Coronary artery (tissue), 2 donors: ENCODE data around the gene PPME1.
A peak's percentile ranks its signal among the peaks of the same experiment; 100 is the strongest.

Source experiments
- DNase-seq: peaks from one replicate; pipeline ENCODE4 v3.0.0-alpha.2; 2017; ENCODE audit warnings: low spot score
- H3K27ac ChIP-seq, 2 donors: fragments of 200-600 bp; sonication (generic); one replicate each; pipeline ENCODE4 v1.5.1; 2016 to 2019
- H3K4me3 ChIP-seq: fragments of 200-600 bp; sonication (generic); 2 replicates; pipeline ENCODE4 v1.5.1; 2016; ENCODE audit warnings: mild to moderate bottlenecking, moderate library complexity
- TF ChIP-seq, protein P1 (sequence below): fragments of 200-600 bp; sonication (generic); IDR thresholded peaks from one replicate; pipeline ENCODE4 v1.5.1; 2019; ENCODE audit warnings: antibody characterized with exemption

The PPME1 gene

DNA sequence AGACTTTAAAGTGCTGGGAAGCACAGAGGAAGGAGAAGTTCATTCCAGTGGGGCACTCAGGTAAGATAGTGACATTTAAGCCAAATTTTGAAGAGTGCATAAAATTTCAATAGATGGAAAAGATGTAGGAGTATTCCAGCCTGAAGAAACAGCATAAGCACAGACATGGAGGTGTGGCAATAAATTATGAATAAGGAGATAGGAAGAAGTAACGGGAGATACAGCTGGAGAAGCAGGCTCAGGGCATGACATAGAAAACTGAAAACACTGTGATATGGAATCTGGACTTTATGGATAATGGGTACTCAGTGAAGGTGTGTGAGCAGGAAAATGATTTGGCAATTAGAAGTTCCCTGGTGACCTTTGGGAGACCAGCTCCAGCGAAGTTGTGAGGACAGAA is 107.0 kb downstream of the PPME1 start:
- peak overlapping the region; percentile 4 to 42 for H3K27ac ChIP-seq
- TF ChIP-seq, protein P1, sequence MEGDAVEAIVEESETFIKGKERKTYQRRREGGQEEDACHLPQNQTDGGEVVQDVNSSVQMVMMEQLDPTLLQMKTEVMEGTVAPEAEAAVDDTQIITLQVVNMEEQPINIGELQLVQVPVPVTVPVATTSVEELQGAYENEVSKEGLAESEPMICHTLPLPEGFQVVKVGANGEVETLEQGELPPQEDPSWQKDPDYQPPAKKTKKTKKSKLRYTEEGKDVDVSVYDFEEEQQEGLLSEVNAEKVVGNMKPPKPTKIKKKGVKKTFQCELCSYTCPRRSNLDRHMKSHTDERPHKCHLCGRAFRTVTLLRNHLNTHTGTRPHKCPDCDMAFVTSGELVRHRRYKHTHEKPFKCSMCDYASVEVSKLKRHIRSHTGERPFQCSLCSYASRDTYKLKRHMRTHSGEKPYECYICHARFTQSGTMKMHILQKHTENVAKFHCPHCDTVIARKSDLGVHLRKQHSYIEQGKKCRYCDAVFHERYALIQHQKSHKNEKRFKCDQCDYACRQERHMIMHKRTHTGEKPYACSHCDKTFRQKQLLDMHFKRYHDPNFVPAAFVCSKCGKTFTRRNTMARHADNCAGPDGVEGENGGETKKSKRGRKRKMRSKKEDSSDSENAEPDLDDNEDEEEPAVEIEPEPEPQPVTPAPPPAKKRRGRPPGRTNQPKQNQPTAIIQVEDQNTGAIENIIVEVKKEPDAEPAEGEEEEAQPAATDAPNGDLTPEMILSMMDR: no peak
- DNase-seq: no peak
- no peak overlapping the region for H3K4me3 ChIP-seq

DNA sequence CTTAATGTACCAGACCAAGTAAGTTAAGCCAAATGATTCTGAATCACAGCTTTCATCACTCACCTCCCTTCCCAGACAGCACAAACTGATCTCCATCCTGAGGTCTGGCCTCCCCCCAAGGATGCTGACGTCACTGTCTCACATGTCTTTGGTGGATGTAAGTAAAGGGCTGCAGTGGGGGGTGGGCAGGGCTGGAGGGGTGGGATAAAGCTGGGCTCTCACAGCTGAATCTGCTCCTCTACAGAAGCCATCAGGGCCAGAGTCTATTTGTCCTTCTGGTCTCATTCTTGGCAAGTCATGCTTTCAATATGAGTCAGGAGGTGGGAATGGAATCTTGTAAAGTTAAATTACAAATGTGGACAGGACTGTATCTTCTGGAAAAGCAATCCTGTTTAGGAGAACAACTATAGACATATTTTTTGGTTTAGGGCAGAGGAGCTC is 107.7 kb downstream of the PPME1 start:
- H3K27ac ChIP-seq: peak overlapping the region in 1 of 2 donors; percentile 53
- no peak overlapping the region for H3K4me3 ChIP-seq
- DNase-seq: peak; percentile 83
- TF ChIP-seq, protein P1: no peak

DNA sequence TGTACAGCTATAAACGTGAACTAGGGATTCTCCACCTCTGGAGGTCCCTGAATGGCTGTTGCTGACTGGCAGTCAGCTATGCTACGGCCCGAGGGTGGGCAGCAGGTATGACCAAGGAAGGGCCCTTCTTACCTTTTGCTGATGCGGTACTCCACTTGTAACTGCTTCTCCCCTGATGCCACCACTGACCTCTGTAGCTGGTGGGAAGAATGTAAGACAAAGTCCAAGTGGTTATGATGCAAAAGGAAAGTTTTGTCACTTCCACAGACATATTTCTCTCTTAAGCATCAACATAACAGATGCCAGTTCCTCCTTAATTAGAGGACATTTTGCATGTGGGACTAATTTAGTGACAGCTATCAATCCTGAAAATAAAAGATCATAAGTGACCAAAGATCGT is 108.2 kb downstream of the PPME1 start:
- TF ChIP-seq, protein P1: no peak
- Histone ChIP-seq H3K27ac (peak overlapping the region in 1 of 2 donors; percentile 53), H3K4me3 (no peak overlapping the region)
- DNase-seq: no peak

DNA sequence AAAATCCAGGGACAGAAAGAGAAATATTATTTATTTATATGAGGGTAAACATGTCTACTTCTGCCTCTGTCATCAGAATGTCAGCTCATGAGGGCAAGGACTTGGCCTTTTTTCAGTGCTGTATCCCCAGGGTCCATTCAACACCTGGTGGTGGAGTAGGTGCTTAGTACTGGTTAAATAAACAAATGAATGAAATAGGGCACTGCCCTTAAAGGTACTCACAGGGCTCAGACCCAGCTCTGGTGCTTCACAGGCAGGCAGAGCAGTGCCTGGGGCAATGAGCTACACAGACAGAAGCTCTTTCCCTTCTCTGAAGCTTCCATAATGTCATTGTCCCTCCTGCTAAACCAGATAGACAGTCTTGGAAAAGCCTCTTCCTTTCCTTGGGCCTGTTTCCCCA is 109.4 kb downstream of the PPME1 start:
- DNase-seq: no peak
- TF ChIP-seq, protein P1: no peak
- Histone ChIP-seq H3K4me3 (no peak overlapping the region), H3K27ac (no peak overlapping the region)

DNA sequence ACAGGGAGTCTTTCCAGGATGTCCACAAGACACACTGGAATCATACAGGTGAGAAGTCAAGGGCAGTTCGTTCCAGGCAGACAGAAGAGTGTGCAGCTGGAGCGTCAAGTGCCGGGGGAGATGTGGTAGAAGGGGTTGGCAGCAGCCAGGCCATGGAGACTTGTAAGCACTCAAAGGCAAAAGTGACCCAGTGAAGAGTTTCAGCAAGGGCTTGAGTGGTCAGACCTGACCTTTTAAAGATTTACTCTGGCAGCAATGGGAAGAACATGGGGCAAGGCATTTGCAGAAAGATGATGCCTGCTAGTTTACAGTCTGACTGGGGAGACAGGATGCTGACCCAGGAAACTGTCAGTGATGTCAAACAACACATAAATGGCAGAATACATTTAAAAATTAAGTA is 111.3 kb downstream of the PPME1 start:
- DNase-seq: no peak
- TF ChIP-seq, protein P1: no peak
- H3K4me3 ChIP-seq: no peak overlapping the region
- no peak overlapping the region for H3K27ac ChIP-seq

DNA sequence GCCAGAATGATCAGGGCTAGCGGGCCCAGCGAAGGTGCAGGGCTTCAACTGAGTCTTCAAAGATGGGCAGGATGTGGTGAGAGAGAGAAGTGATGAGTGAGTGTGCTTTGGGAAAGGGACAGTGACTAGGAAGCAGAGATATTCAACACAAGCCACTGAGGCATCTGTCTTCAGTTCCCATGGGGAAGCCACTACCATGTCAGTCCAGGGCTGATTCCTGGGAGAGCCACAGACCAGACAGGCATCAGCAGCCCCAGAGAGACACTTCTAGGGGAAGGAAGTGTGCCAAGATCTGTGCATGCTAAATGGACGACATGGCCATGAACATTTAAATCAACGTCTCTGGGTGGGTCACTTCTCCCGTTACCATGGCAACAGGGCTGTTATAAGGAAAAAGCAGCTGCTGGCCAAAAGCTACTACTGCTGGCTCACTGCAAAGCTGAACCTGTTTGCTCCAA is 111.9 kb downstream of the PPME1 start:
- DNase-seq: no peak
- Histone ChIP-seq H3K4me3 (no peak overlapping the region), H3K27ac (no peak overlapping the region)
- TF ChIP-seq, protein P1: no peak

DNA sequence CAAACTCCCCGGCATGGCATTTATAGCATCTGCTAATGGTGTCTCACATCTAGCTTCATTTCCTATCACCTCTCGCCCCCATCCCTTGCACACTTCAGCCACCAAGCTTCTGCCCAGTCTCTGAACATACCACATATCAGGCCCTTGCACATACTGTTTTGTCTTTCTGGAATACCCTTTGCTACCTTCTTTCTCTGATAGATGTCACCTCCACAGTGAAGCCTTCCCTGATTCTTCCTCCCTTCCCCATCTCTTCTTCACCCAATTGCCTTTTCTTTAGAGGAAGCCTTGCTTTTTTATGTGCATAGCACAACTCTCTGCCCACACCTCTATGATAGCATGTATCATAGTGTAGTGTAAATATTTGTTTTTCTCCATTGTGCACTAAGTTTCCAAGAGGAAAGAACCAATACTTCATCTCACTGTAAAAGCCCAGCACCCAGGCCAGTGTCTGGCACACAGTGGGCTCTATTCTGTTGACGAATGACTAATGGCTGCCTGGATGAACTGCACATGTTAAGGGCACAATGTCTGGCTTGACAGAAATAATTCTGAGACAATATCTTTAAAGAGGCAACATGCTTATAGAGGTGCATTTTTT is 112.6 kb downstream of the PPME1 start:
- DNase-seq: no peak
- Histone ChIP-seq H3K4me3 (no peak overlapping the region), H3K27ac (no peak overlapping the region)
- TF ChIP-seq, protein P1: no peak
